NCI-H2107 treated with DMSO at 0.1 percent for 48 hours (cell line): ENCODE data around the gene HEPN1.
A peak's percentile ranks its signal among the peaks of the same experiment; 100 is the strongest.

Source experiments
- DNase-seq: peaks from one replicate; lab custom pipeline; 2025; ENCODE audit not compliant: unreplicated experiment; lab: John Stamatoyannopoulos, UW

Gene HEPN1

DNA sequence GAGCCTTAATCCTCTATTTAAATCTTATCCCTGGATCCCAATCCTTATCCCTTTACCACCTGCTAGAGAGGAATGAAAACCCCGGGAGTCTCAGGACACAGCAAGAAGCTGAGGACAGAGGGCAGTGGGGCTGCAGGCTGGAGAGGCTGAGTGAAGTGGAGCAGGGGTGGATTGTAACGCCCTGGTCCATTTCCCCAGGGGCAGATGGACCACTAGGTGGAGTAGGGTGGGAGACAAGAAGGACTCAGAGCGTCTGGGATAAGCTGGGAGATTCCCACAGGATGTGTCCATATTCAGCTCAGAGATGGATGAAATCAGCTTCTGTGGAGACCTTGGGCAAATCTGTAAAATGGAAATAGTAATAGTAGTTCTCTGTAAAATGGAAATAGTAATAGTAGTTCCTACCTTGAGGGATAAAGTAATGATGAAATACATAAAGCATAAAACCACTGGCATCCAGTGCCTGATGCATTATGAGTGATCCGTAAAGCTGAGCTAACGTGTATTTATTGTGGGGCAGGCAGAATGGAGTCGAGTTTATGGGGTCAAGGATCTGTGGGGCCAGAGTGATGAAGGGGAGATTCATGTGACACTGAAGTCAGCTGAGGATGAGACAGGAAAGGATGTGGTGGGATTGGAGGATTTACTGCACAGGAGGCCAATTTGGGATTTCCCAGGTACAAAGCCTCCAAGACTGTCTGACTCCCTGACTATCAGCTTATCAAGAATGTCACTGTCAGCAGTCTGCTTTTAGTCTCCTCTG lies 19.5 kb upstream of the HEPN1 start:
- no peak for DNase-seq

DNA sequence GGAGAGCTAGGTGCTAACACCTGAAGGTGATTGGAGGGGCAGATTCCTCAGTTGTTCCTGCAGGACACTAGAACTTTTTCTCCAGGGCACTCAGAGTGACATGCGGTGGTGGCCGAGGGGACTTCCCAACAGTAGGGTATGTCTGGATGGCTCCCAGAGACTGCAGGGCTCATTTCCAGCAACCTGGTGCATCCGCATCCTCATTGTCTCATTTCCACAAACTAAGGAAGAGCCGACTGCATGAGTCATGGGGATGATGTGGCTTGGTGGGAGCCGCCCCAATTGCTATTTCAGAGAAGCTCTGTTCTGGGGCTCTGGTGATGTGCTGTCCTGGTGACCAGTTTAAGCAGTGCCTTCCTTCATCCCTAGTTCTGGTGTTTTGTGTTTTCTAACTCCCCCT lies 18.6 kb upstream of the HEPN1 start:
- DNase-seq, result no peak

DNA sequence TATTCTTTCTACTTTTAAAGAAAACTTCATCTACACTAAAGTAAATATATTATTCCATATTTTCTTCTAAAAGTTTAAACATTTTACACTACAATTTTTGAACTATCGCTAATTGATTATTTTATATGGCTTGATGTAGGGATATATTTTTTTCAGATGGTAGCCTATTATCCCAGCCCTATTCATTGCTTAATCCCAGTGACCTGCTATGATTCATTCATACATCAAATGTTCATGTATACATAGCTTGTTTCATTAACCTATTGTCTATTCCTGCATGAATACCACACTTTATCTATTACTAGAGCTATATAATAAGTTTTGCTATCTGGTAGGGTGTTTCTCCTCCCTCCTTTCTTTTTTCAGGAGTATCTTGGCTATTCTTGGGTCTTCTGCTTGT lies 16.4 kb upstream of the HEPN1 start:
- no peak for DNase-seq

DNA sequence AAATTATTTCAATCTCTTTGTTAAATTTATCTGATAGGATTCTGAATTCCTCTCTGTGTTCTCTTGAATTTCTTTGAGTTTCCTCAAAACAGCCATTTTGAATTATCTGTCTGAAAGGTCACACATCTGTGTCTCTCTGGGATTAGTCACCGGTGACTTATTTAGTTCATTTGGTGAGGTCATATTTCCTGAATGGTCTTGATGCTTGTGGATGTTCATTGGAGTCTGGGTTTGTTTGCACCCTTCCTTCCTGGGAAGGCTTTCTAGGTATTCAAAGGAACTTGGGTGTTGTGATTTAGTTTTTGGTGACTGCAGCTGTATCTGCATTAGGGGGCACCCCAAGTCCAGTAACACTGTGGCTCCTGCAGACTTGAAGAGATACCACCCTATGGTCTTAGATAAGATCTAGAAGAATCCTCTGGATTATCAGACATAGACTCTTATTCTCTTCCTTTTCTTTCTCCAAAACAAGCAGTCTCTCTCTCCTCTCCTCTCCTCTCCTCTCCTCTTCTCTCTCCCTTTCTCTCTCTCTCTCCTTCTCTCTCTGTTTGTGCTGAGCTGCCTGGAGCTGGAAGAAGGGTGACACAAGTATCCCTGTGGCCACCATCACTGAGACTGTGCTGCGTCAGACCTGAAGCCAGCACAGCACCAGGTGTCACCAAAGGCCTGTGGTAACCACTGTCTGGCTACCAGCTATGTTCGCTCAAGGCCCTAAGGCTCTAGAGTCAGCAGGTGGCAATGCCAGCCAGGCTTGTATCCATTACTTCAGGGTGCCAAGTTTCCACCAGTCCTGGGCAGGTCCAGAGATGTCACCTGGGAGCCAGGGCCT lies 3.3 kb upstream of the HEPN1 start:
- DNase-seq, result no peak

DNA sequence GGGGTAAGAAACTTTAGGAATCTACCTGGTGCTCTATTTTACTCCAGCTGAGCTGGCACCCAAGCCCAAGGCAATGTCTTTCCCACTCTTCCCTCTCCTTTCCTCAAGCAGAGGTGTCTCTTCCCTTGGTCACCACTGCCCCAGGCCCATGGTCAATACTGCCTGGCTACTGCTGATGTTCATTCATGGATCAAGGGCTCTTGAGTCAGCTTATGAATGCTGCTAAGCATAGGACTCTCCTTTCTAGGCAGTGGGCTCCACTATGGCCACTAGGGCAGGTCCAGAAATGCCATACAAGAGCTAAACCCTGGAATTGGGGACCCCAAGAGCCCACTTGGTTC lies 2.7 kb upstream of the HEPN1 start:
- DNase-seq, result no peak

DNA sequence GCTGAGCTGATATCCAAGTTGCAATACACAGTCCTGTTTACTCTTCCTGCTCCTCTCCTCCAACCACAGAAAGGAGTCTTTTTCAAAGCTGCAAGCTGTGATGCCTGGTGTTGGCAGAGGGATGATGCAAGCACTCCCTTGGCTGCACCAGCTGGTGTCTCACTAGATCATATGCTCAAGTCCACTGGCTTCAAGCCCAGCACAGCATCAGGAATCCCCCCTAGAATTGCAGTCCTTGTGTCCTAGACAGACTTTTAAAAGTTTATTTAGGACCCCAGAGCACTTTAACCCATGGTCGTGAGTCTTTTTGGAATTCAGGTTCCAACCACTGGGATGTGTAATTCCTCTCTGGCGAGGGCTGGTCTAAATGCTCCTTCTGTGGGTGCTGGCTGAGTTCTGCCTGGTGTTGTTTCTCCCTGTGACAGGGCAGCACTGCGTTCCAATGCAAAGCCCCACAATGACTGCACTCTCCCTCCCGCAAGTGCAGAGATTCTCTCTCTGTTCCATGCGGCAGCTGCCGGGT lies 1.9 kb upstream of the HEPN1 start:
- DNase-seq, result no peak

DNA sequence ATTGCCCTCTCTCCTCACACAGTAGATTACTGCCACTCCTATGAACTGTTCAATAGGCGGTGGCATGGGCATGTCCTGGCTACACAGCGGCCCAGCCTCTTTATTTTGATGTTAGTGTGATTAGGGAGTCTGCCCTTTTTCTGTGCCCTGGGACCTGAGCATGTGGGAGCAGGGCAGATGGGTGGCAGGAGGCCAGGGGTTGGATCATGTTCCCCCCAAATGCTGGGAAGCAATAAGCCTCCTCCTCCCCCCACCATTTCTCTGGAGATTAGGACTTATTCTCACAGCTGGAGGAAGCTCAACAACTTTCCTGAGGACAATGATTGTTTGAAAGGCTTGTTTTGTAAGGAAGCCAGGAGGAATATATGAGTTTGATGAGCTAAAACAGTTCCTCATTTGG lies 848 bp downstream of the HEPN1 start:
- DNase-seq, result no peak

DNA sequence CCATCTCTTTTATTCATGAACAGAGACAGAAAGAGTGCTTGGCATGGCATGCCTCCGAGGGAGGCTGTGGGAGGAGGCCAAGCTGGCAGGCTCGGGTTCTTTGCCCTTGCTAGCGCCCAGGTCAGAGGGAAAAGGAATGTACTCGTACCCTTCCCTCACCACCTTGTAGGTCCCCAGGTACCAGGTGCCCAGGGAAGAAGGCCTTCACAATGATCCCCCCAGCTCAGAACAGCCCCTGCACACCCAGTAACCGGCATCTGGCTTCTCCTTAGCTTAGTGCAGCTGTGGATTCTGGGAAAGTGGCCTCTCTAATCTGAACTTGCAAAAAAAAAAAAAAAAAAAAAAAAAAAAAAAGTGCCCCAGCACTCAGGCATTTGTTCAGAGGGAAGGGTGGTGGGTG lies 1.3 kb downstream of the HEPN1 start:
- DNase-seq, result no peak

DNA sequence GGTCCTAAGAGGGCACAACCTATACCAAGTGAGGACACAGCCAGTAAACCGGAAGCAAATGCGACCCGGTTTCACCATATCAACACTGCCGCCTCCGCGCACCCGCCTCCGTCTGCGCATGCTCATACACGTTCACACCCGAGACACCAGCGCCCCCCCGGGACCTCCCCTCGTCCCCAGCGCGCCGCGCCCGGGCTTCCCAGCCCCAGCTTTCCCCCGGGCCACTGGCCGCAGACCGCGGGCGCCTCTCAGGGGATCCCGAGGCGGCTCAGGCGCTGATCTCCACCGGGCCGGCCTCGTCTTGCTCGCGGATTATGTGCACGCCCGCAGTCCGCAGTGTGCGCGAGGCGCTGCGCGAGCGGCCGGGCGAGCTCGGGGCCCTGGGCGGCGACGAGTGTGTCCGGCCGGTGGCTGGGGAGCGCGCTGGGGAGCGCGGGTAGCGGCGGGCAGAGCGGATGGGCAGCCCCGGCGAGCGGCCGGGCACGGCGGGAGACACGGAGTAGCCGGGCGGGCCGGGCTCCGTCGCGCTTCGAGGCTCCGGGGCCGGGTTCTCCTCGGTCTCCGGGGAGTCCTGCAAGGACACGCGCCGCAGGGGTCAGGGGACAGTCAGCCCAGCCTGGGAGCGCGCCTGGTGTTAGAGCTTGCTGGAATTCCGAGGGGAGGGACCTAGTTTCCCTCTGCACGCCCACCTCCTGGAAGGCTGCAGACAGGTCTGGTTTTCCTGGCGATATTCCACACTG lies 2.0 kb downstream of the HEPN1 start:
- DNase-seq, result peak; percentile 0

DNA sequence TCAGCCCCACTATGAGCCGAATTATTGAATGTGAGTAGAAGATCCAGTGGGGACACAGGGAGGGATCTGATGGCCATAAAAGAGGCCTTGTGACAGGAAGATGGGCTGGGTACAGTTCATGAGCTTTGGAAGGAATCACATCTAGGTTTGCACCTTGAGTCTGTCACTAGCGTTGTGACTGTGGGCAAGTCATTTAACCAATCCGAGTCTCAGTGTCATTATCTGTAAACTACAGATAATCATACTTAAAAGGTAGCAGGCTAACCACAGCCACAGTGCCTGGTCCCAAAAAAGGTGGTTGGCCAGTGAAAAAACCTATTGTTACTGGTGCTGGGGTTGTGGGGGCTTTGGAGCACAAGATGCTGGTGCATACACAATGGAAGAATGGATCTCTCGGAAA lies 3.8 kb downstream of the HEPN1 start:
- no peak for DNase-seq

DNA sequence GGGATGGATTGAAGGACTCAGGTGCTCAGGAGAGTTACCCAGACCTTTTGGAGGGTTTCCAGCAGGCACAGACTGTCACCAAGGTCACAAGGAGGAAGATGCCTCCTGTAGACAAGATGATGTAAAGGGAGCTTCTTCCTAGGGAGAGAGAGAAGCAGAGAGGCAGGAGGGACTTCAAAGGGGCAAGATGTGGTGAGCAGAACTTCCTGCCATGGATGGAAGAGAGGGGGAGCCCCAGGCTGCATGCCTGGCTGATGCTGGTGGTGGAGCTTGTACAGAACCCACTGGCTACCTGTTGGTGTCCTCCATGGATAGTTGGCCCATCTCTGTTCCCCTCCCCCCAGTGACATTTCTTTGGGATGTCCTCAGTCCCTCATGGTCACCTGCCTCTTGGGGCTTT lies 4.2 kb downstream of the HEPN1 start:
- no peak for DNase-seq

DNA sequence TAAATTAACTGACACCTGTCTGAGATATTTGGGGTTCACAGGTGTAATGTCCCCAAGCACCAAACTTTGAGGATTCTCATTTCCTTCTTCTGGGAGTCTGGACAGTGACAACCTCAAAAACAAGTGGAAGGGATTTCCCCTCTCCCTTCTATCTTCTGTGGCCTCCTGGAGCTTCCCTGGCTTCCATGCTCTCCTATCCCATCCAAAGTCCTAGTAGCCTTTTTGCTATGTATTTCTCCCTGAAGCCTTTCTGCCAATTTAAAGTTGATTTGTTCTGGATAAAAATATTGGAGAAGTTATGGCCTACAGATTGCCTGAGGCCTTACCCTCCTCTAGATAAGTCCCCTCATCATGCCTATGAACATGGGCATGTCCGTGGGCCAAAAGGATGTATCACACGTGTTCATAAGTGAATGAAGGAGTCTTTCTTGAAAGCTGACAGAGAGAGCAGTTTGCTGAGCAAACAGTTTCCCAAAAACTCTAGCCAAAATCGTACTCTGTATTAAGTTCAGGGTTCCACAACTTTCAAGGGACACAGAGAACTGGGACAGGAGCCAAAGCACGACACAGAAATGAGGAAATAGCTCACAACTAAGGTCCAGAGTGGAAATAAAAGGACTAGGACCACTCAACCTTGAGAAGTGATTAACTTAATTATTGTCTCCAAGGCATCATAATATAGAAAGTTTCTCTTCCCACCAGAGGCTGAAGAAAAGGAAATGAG lies 10.1 kb downstream of the HEPN1 start:
- no peak for DNase-seq

DNA sequence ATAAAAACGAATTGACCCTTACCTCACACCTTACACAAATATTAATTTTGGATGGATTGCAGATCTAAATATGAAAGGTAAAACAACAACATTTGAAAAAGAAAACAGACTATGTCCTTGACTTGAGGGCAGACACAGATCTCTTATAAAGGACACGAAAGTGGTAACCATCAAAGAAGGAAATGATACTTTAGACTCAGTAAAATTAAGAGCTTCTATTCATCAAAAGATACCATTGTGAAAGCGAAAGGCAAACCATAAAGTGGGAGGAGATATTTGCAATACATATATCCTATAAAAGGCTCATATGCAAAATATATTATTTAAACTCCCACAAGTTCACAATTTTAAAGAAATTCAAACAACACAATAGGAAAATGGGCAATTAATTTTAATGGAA lies 11.7 kb downstream of the HEPN1 start:
- no peak for DNase-seq

DNA sequence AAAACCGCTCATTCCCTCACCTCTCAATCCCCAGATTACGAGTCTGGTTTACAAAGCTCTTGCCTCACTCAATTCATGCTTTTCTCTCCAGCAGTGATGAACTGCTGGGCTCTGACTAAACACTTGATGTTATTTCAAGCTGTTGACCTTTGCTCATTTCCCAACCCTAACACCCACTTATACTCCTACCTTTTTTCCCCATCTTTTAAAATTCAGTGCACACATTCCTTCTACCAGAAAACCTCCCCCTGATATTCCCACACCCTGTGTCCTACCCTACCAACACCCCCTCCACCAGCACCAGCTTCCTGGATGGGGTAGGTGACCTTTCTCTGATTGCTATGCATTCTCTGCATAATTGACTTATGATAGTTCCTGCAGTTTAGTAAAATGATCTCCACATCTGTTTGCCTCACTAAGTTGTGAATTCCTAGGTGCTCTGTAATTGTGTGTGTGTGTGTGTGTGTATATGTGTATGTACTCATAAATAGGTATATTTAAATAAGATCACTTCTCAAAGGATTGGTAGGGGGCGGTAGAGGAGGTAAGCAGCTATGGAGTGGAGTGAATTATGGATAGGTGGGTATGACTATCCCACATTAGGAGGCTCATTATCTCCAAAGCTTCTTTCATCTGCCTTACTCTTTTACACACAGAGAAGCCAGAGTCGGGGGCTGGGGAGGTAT lies 16.0 kb downstream of the HEPN1 start:
- no peak for DNase-seq

DNA sequence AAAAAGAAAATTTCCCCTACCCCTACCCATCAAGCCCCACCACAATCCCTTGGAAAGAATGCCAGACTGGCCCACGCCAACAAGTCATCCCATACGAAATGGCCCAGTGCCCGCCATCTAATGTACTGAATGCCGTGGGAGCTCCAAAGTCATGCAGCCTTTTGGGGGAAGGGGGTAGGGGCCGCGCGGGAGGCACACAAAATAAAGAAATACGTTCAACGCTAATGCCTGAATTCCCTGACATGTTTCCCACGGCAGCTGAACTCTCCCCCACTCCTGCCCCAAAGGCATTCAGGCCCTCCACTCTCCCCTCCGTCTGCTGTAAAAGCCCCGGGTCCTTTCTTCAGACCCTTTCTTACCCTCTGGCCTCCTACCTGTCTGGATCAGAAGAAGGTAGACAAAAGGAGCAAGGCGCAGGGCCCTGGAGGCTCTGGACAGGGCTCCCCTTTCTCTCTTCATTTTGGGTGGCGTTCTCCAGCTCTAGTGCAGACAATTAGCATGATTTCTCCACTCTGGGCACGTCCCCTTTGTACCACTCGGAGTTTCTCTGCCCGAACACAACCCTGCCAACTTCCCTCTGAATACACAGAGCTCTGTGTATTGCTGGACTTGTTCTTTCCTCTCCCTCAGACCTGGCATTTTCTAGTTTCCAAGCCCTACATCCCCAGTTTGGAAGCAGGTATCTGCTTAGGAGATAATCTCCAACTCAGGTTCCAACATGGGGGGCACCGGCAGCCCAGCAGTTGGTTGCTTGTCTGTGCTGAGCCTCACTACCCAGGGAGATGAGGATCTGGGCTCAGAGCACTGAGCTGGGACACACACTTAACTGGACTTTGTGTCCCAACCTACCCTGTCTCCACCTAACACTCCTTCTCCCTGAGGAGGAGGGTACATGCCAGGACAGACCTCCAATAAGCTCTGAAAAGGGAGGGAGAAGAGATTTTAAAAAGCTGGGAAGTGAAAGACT lies 16.8 kb downstream of the HEPN1 start, which contains the start of gene HEPACAM:
HEPACAM (minus strand) TSS at position 500 of the 967 bp plus-strand sequence; CDS start at position 459, 41 bp downstream.
- no peak for DNase-seq

DNA sequence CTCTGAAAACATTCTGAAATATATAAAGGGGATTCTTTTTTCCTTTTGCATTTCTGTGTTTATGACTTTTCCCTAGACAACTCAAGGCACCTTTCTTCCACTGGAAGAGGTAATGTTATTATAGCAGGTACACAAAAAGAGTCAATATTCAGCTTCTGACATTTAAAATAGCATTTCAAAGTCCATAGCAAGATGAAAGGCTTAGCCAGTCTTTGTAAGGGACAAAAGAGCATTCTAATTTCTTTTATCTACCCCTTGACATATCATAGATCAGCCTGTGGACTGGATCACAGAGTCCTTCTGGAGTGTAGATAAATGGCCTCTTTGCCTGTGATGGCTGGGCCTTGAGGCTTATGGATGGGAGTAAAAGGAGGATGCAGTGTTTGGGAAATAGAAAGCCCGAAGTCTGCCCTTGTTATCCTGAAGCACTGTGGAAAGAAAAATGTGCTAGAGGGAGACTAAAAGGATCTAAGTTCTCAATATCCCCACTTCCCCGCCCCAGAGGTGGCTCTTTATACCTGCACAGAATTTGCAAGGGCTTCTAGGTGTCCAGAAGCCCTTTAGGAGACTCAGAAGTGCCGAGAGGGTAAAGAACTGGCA lies 18.4 kb downstream of the HEPN1 start:
- DNase-seq, result no peak

DNA sequence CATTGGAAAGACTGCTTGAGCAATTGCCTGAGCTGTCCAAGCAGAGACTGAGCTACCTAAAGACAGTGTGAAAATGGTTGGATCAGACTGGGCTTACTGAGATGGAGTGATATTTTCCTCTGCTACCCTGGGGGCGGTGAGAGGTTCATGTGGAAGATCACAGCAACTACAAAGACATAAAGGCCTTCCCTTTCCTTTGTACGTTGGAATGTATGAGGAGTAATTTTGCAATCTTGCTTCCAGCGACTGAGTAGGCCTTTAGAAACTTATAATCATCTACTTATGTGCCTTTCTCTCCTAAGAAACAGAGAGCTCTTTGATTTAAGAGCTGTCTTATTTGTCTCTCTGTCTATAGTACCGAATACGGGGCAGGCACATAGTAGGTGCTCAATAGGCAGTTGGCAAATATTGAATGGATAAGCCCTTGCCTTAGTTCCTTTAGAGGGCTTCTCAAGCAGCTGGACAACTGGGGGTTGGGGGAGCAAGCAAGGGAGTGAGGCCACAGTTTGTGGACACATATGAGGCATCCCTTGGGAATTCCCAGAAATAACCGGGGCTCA lies 19.2 kb downstream of the HEPN1 start:
- no peak for DNase-seq

DNA sequence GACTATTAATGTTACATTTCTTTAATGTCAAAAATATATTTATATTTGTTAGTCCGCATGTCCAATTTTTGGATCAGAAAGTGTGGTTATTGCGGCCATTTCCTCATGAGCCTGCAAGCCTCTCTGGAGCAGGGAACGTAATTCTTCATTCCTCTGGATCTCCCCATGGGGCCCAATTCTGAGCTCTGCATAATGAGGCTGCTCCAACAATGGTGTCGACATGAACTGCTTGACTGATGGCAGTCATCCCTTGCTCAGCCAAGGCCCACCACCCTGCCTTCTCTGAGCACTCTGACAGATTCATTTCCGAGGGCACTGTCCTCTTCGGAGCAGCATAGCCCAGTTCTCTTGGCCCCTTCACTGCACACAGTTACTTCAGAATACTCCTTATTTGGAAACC lies 19.9 kb downstream of the HEPN1 start:
- no peak for DNase-seq
